Breast epithelium (tissue), 3 donors: ENCODE results near the gene ZNF362.

Experiments used
- POLR2AphosphoS5 ChIP-seq, 3 donors: sonication (generic); formaldehyde crosslinking; IDR thresholded peaks; one replicate each; pipeline ENCODE4 v1.6.1; 2017; ENCODE audit warnings: antibody characterized with exemption in 3 of 3
- TF ChIP-seq, protein P1 (sequence below), 3 donors: fragments of 450-650 bp; IDR thresholded peaks; one replicate each; pipeline ENCODE4 v1.5.1; 2016 to 2017; ENCODE audit warnings: antibody characterized with exemption in 3 of 3, mild to moderate bottlenecking in 3 of 3, moderate library complexity in 3 of 3

- TF ChIP-seq, protein P1, sequence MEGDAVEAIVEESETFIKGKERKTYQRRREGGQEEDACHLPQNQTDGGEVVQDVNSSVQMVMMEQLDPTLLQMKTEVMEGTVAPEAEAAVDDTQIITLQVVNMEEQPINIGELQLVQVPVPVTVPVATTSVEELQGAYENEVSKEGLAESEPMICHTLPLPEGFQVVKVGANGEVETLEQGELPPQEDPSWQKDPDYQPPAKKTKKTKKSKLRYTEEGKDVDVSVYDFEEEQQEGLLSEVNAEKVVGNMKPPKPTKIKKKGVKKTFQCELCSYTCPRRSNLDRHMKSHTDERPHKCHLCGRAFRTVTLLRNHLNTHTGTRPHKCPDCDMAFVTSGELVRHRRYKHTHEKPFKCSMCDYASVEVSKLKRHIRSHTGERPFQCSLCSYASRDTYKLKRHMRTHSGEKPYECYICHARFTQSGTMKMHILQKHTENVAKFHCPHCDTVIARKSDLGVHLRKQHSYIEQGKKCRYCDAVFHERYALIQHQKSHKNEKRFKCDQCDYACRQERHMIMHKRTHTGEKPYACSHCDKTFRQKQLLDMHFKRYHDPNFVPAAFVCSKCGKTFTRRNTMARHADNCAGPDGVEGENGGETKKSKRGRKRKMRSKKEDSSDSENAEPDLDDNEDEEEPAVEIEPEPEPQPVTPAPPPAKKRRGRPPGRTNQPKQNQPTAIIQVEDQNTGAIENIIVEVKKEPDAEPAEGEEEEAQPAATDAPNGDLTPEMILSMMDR (IDR thresholded peaks at IDR 0.05), result no peak
- TF ChIP-seq POLR2AphosphoS5 (IDR thresholded peaks at IDR 0.05), result no peak
Measured at GRCh38 chr1:33225586-33225985, 30.7 kb upstream of the ZNF362 start.
